OCI-LY1 (cell line): Measurements from ENCODE around the gene STKLD1.

Source experiments
- H2AFZ ChIP-seq: fragments of 200-600 bp; sonication (generic), shearing (Covaris generic); 2 replicates; pipeline ENCODE4 v1.6.0; 2014; ENCODE audit warnings: antibody characterized with exemption, mild to moderate bottlenecking, low read length
- H3F3A ChIP-seq: fragments of 200-600 bp; sonication (generic), shearing (Covaris generic); 2 replicates; pipeline ENCODE4 v1.6.0; 2014; ENCODE audit warnings: mild to moderate bottlenecking, antibody characterized with exemption, low read length, moderate library complexity; ENCODE audit not compliant: insufficient read depth
- H3K27ac ChIP-seq: fragments of 200-600 bp; sonication (generic); 2 replicates; pipeline ENCODE4 v1.5.1; 2014; ENCODE audit warnings: low read length, mixed run types, mild to moderate bottlenecking, low read depth; ENCODE audit not compliant: poor library complexity, severe bottlenecking
- H3K27me3 ChIP-seq: fragments of 200-600 bp; sonication (generic); 2 replicates; pipeline ENCODE4 v1.6.0; 2014; ENCODE audit warnings: antibody characterized with exemption, mild to moderate bottlenecking, low read length, moderate library complexity; ENCODE audit not compliant: insufficient read depth
- H3K36me3 ChIP-seq: fragments of 200-600 bp; sonication (generic); 2 replicates; pipeline ENCODE4 v1.6.1; 2014; ENCODE audit warnings: mild to moderate bottlenecking, antibody characterized with exemption, low read length, moderate library complexity, mixed read lengths; ENCODE audit not compliant: insufficient read depth
- H3K4me1 ChIP-seq: fragments of 200-600 bp; sonication (generic); 2 replicates; pipeline ENCODE4 v1.5.1; 2014; ENCODE audit warnings: mild to moderate bottlenecking, low read length, moderate library complexity; ENCODE audit not compliant: insufficient read depth, severe bottlenecking
- H3K4me2 ChIP-seq: fragments of 200-600 bp; sonication (generic), shearing (Covaris generic); 2 replicates; pipeline ENCODE4 v1.6.1; 2014; ENCODE audit warnings: low read length
- H3K4me3 ChIP-seq: fragments of 200-600 bp; sonication (generic); 2 replicates; pipeline ENCODE4 v1.5.1; 2014; ENCODE audit warnings: low read length, low read depth, mild to moderate bottlenecking, mixed read lengths; ENCODE audit not compliant: poor library complexity, severe bottlenecking
- H3K79me2 ChIP-seq: fragments of 200-600 bp; shearing (Covaris generic); 2 replicates; pipeline ENCODE4 v1.6.1; 2016; ENCODE audit warnings: mixed run types, low read length, mixed read lengths; ENCODE audit not compliant: insufficient read depth
- H3K9ac ChIP-seq: fragments of 200-600 bp; sonication (generic), shearing (Covaris generic); 2 replicates; pipeline ENCODE4 v1.6.1; 2014; ENCODE audit warnings: mild to moderate bottlenecking, low read length, mixed read lengths
- H3K9me2 ChIP-seq: fragments of 200-600 bp; sonication (generic), shearing (Covaris generic); 2 replicates; pipeline ENCODE4 v1.6.1; 2014; ENCODE audit warnings: low read depth, mild to moderate bottlenecking, low read length, mixed read lengths
- H3K9me3 ChIP-seq: fragments of 200-600 bp; shearing (Covaris generic); 2 replicates; pipeline ENCODE4 v1.6.1; 2014; ENCODE audit warnings: low read length, mixed read lengths
- H4K20me1 ChIP-seq: fragments of 200-600 bp; sonication (generic), shearing (Covaris generic); 2 replicates; pipeline ENCODE4 v1.6.0; 2016; ENCODE audit warnings: mild to moderate bottlenecking, low read length; ENCODE audit not compliant: insufficient read depth
- CTCF ChIP-seq: fragments of 200-600 bp; sonication (generic), shearing (Covaris generic); IDR thresholded peaks from 2 replicates; pipeline ENCODE4 v1.5.1; 2017; ENCODE audit warnings: mild to moderate bottlenecking, antibody characterized with exemption, low read length, moderate library complexity, mixed read lengths
- EZH2 ChIP-seq: fragments of 200-600 bp; sonication (generic), shearing (Covaris generic); IDR thresholded peaks from 2 replicates; pipeline ENCODE4 v1.8.0; 2017; ENCODE audit warnings: borderline replicate concordance, mixed run types, mild to moderate bottlenecking, antibody characterized with exemption, low read length, moderate library complexity, mixed read lengths

Gene STKLD1

GRCh38 chr9:133332381-133332730 is 43.8 kb upstream of the STKLD1 start:
- Histone ChIP-seq H3K27me3 (no peaks in the 10 kb centered on the region), H3K36me3 (peaks cover 52% of the 10 kb centered on the region)
- TF ChIP-seq EZH2: no peak
- TF ChIP-seq CTCF: no peak

DNA sequence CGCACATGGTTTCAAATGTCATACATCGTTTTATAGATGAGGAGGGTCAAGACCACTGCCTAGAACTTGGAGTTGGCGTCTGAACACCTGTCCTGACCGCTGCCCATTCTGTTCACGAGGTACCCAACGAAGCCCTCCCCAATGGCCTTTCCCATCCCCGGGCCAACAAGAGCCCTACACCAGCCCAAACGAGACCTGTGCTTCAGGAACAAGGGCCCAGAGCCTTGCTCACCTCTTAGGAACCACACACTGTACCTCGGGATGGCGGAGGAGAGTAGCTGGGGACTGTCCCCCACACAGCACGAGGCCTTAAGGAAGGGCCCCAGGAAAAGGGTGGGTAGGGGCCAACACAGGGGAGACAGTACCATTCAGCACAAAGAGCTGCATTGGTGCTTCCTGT is 43.2 kb upstream of the STKLD1 start:
- H3K4me2 ChIP-seq: no peak overlapping the region
- H3K4me1 ChIP-seq: peaks cover 23% of the 10 kb centered on the region
- H3K9me3 ChIP-seq: no peaks in the 10 kb centered on the region
- TF ChIP-seq EZH2 (no peak), CTCF (no peak)
- H4K20me1 ChIP-seq: no peaks in the 10 kb centered on the region
- H3K27me3 ChIP-seq: no peaks in the 10 kb centered on the region
- no peaks in the 10 kb centered on the region for H3K9me2 ChIP-seq
- peaks cover 13% of the 10 kb centered on the region for H3K79me2 ChIP-seq
- no peak overlapping the region for H2AFZ ChIP-seq
- no peak overlapping the region for H3K4me3 ChIP-seq
- no peak overlapping the region for H3K27ac ChIP-seq
- H3F3A ChIP-seq: 0 out of 2 replicates have a peak, but pooled peaks cover 2% of the 10 kb centered on the region
- peaks cover 52% of the 10 kb centered on the region for H3K36me3 ChIP-seq
- no peak overlapping the region for H3K9ac ChIP-seq

More at GRCh38 chr9:133332381-133332730, 43.8 kb upstream of the STKLD1 start:
- H3K9ac ChIP-seq: no peak overlapping the region
- H4K20me1 ChIP-seq: no peaks in the 10 kb centered on the region
- no peaks in the 10 kb centered on the region for H3K9me2 ChIP-seq
- peaks cover 23% of the 10 kb centered on the region for H3K4me1 ChIP-seq
- 0 out of 2 replicates have a peak, but pooled peaks cover 2% of the 10 kb centered on the region for H3F3A ChIP-seq
- peaks cover 13% of the 10 kb centered on the region for H3K79me2 ChIP-seq
- no peak overlapping the region for H3K4me2 ChIP-seq
- no peak overlapping the region for H2AFZ ChIP-seq
- no peak overlapping the region for H3K4me3 ChIP-seq
- no peaks in the 10 kb centered on the region for H3K9me3 ChIP-seq
- H3K27ac ChIP-seq: no peak overlapping the region

- H3K9ac ChIP-seq: no peak overlapping the region
- 0 out of 2 replicates have a peak, but pooled peaks cover 2% of the 10 kb centered on the region for H3F3A ChIP-seq
- H3K4me3 ChIP-seq: no peak overlapping the region
- no peak overlapping the region for H3K4me2 ChIP-seq
- H3K27me3 ChIP-seq: no peaks in the 10 kb centered on the region
- no peak overlapping the region for H3K27ac ChIP-seq
- peaks cover 23% of the 10 kb centered on the region for H3K4me1 ChIP-seq
- H4K20me1 ChIP-seq: no peaks in the 10 kb centered on the region
- H2AFZ ChIP-seq: no peak overlapping the region
- H3K9me2 ChIP-seq: no peaks in the 10 kb centered on the region
- peaks cover 54% of the 10 kb centered on the region for H3K36me3 ChIP-seq
- H3K9me3 ChIP-seq: no peaks in the 10 kb centered on the region
- H3K79me2 ChIP-seq: peaks cover 13% of the 10 kb centered on the region
- no peak for TF ChIP-seq CTCF
- no peak for TF ChIP-seq EZH2
These were observed 42.6 kb upstream of the STKLD1 start for GRCh38 chr9:133333566-133333965.
